ENCODE results near the gene CRYBG3.

DNA sequence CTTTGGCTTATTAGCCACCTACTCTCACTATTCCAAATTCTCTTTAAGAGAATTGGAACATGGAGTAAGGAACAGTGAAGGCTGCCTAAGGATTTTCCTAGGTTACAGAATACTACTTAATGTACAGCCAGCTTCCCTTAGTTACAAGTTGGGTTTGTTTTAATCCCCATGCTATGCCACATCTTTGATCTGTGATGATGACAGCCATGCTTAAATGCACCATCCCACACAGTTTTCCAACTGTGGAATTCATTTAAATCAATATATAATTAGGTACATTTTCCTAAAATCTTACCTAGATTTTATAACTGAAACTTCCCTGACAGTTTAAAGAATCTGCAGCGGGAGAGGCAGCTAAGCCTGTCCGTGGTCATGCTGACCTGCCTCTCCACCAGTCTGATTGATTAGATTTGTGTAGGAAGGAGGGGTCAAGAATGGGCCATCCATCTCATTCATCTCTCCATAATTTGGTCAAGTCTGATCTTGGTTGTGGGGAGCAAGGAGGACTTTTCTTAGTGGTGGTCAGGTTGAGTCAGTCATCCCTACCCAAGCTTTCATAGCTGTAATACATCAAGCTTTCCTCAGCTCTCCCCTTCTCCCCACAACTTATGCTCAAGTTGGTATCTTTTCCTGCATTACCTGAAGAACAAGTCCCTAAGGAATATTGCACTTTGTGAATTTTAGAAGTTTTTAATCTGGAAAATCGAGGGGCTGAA, 113.3 kb downstream of the CRYBG3 start:
- TF ChIP-seq, protein P1, sequence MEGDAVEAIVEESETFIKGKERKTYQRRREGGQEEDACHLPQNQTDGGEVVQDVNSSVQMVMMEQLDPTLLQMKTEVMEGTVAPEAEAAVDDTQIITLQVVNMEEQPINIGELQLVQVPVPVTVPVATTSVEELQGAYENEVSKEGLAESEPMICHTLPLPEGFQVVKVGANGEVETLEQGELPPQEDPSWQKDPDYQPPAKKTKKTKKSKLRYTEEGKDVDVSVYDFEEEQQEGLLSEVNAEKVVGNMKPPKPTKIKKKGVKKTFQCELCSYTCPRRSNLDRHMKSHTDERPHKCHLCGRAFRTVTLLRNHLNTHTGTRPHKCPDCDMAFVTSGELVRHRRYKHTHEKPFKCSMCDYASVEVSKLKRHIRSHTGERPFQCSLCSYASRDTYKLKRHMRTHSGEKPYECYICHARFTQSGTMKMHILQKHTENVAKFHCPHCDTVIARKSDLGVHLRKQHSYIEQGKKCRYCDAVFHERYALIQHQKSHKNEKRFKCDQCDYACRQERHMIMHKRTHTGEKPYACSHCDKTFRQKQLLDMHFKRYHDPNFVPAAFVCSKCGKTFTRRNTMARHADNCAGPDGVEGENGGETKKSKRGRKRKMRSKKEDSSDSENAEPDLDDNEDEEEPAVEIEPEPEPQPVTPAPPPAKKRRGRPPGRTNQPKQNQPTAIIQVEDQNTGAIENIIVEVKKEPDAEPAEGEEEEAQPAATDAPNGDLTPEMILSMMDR (conservative IDR thresholded peaks at IDR 0.05 in 1 of 2, IDR thresholded peaks at IDR 0.05 in 1 of 2; ENCODE audit: low read depth in 1 of 2, low read length in 2 of 2), result no peak
- TF ChIP-seq EZH2 (IDR thresholded peaks at IDR 0.05; ENCODE audit: low read length, missing control alignments), result no peak

Data from fibroblast of lung (primary cell).